Heart left ventricle (tissue), 16 donors: Measurements from ENCODE around the gene C6orf58. TPM values are rescaled to one million over a fixed set of nuclear protein-coding genes. Genes with fewer than 3 reads are reported as not detected.
A peak's percentile ranks its signal among the peaks of the same experiment; 100 is the strongest.
"Not testable (repeated sequence)": the region's sequence is repeated elsewhere in the genome, so short reads cannot be mapped to it uniquely, and the experiment has no call there.

Source experiments
- ATAC-seq, 4 donors: fragments of 200-7000 bp; cut with Tn5 transposase; one replicate each; pipeline ENCODE4 v1.9.1; 2020 to 2022; ENCODE audit warnings: moderate library complexity in 4 of 4, mild to moderate bottlenecking in 3 of 4, moderate number of reproducible peaks in 1 of 4
- DNase-seq, 5 donors: peaks; one replicate each; pipeline ENCODE4 v3.0.0-alpha.2; 2020
- H3K27ac ChIP-seq, 12 donors: fragments of 200-600 bp; sonication (generic) in 4 of 12; one replicate each; pipeline versions ENCODE4 v1.5.0 to v1.8.0; 2016 to 2022; ENCODE audit warnings: mild to moderate bottlenecking in 2 of 12
- H3K27me3 ChIP-seq, 9 donors: fragments of 200-600 bp; sonication (generic) in 2 of 9; one replicate each; pipeline versions ENCODE4 v1.5.1 to v1.8.0; 2016 to 2022; ENCODE audit warnings: mild to moderate bottlenecking in 3 of 9
- H3K36me3 ChIP-seq, 9 donors: fragments of 200-600 bp; sonication (generic) in 2 of 9; one replicate each; pipeline versions ENCODE4 v1.5.0 to v1.8.0; 2018 to 2022; ENCODE audit warnings: mild to moderate bottlenecking in 2 of 9
- H3K4me1 ChIP-seq, 12 donors: fragments of 200-600 bp; sonication (generic) in 4 of 12; one replicate each; pipeline versions ENCODE4 v1.5.0 to v1.8.0; 2016 to 2022; ENCODE audit warnings: mild to moderate bottlenecking in 3 of 12
- H3K4me3 ChIP-seq, 12 donors: fragments of 200-600 bp; sonication (generic) in 4 of 12; one replicate each; pipeline versions ENCODE4 v1.5.0 to v1.8.0; 2017 to 2022; ENCODE audit warnings: mild to moderate bottlenecking in 9 of 12, moderate library complexity in 4 of 12
- H3K9me3 ChIP-seq, 12 donors: fragments of 200-600 bp; sonication (generic) in 4 of 12; one replicate each; pipeline versions ENCODE4 v1.5.0 to v1.8.0; 2016 to 2022; ENCODE audit warnings: mild to moderate bottlenecking in 1 of 12
- POLR2A ChIP-seq, 2 donors: fragments of 450-650 bp; IDR thresholded peaks; one replicate each; pipeline ENCODE4 v1.6.1; 2017; ENCODE audit warnings: antibody characterized with exemption in 2 of 2, mild to moderate bottlenecking in 2 of 2, moderate library complexity in 2 of 2
- WGBS, 4 donors: extraction: QIAGEN DNeasy Blood & Tissue Kit in 2 of 4; methylation state at CpG; one replicate each; pipeline versions ENCODE4 v1.1.5 to v1.1.7; 2013 to 2018; 5-methylcytosine and 5-hydroxymethylcytosine counted together
- intact Hi-C, 10 donors: fragments of 100-400 bp; cut with DNase I; formaldehyde crosslinking; loops; one replicate each; pipeline versions ENCODE4 v1.11.1 to v1.14.2; 2022
- polyA plus RNA-seq, 2 donors: library from polyadenylated mRNA; stranded (reverse); fragments of 200-250 nt; gene quantifications; one replicate each; pipeline ENCODE4 v1.2.3, GENCODE V29; 2013
- total RNA-seq, 9 donors: library from RNA; depleted of rRNA in 2 of 9; stranded (reverse); fragments of >200 nt in 2 of 9; fragmentation: NEBNext Ultra II Directional in 3 of 9; extraction: Animal tissue kit (Norgen Biotek cat#: 25700) in 3 of 9; gene quantifications; one replicate each; pipeline versions ENCODE4 v1.1.0 to v1.2.4, GENCODE V29; 2016 to 2023
- TF ChIP-seq, protein P1 (sequence below), 12 donors: fragments of 200-600 bp; sonication (generic) in 4 of 12; IDR thresholded peaks; one replicate each; pipeline versions ENCODE4 v1.5.0 to v1.8.0; 2018 to 2022; ENCODE audit warnings: antibody characterized with exemption in 12 of 12, mild to moderate bottlenecking in 5 of 12
- donor health status: ischemic (EF 13 %, LVEDD 7.1; RV severe dilation, severe dysfunction).
- donor health status: healthy with polysubstance abuse.
- donor health status: DM: no; HTN: yes; CAD: no.
- donor health status: DM: no; HTN: no; CAD: no.
- donor health status: ischemic (EF 25% LVEDD 6.9; RV normal size, moderate dysfunction).
- donor health status: ischemic (EF 25% LVEDD 5.7; RV mildly dilated, moderate dysfunction).
- donor health status: healthy.
- donor health status: DM: yes; HTN: yes; CAD: no.
- donor health status: ischemic (EF 35%, LVEDD 5.7; RV mildly dilated, moderate dysfunction).
- donor health status: nonischemic (EF 11% LVEDD 7.7; RV severe dilation, severe dysfunction).
- donor health status: DM: yes; HTN: yes; CAD: no.
- donor health status: PGD.
- donor health status: ischemic (EF 29% LVEDD 5.4; RV normal size, mild dysfunction).
- donor health status: nonischemic (EF 23%, LVEDD 6.1; RV moderate dilation, normal function).

Gene C6orf58
- total and polyA plus RNA-seq, 11 donors = not detected

DNA sequence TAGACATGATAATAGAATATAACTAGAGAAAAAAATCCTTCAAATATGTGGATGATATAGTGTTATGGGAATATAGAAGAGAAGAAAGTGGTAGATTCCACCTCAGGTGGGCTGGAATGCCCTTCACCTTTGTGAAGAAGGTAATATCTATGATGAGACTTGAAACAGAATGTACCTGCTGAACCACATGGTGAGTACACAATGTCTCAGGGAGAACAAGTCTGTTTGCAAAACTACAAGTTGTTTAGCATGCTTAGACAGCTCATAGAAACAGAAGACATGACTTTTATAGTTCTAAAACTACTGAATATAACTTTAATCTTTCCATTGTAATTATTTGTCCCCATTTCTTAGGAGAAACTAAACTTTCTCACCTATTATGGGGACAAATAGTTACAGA lies 12.2 kb downstream of the C6orf58 start:
- H3K36me3 ChIP-seq = no peaks in the 10 kb centered on the region
- H3K4me1 ChIP-seq = no peaks in the 10 kb centered on the region
- H3K27me3 ChIP-seq = peaks cover 0 to 11% (median 0%) of the 10 kb centered on the region in 9 donors
- no peak for ATAC-seq
- no peak overlapping the region for H3K4me3 ChIP-seq
- intact Hi-C loops = no loop called here
- no peaks in the 10 kb centered on the region for H3K9me3 ChIP-seq
- TF ChIP-seq POLR2A (IDR thresholded peaks at IDR 0.05) = no peak
- TF ChIP-seq, protein P1, sequence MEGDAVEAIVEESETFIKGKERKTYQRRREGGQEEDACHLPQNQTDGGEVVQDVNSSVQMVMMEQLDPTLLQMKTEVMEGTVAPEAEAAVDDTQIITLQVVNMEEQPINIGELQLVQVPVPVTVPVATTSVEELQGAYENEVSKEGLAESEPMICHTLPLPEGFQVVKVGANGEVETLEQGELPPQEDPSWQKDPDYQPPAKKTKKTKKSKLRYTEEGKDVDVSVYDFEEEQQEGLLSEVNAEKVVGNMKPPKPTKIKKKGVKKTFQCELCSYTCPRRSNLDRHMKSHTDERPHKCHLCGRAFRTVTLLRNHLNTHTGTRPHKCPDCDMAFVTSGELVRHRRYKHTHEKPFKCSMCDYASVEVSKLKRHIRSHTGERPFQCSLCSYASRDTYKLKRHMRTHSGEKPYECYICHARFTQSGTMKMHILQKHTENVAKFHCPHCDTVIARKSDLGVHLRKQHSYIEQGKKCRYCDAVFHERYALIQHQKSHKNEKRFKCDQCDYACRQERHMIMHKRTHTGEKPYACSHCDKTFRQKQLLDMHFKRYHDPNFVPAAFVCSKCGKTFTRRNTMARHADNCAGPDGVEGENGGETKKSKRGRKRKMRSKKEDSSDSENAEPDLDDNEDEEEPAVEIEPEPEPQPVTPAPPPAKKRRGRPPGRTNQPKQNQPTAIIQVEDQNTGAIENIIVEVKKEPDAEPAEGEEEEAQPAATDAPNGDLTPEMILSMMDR (IDR thresholded peaks at IDR 0.05) = no peak
- DNase-seq = no peak
- H3K27ac ChIP-seq = no peak overlapping the region

DNA sequence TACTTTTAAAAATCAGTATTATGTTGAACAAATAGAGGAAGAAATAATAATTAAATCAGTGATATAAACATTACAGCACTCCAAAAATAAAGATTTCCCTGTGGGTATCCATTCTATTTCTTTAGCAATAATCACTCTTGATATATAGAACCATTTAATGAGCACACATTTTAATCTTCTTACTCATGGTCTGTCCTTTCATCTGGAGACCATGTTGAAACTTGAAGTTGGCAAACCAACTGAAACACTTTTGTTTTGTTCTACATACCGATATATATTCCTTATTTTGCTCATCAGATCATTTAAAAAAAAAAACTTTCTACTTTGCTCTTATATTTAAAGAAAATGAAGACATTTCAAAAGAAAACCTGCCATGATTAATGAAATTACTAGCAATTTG lies 13.4 kb downstream of the C6orf58 start:
- ATAC-seq = no peak
- TF ChIP-seq POLR2A (IDR thresholded peaks at IDR 0.05) = no peak
- TF ChIP-seq, protein P1 (IDR thresholded peaks at IDR 0.05) = no peak
- H3K36me3 ChIP-seq = no peaks in the 10 kb centered on the region
- H3K27me3 ChIP-seq = peaks cover 0 to 11% (median 0%) of the 10 kb centered on the region in 9 donors
- no peak for DNase-seq
- no peak overlapping the region for H3K4me3 ChIP-seq
- H3K4me1 ChIP-seq = no peaks in the 10 kb centered on the region
- 67 to 82% (median 75%) methylated on average over 1 of the region's 1 CpG for WGBS, 4 donors
- no peak overlapping the region for H3K27ac ChIP-seq
- H3K9me3 ChIP-seq = no peaks in the 10 kb centered on the region
- intact Hi-C loops = no loop called here

GRCh38 chr6:127592964-127593363 lies 16.0 kb downstream of the C6orf58 start:
- DNase-seq (no peak), ATAC-seq (no peak)
- no peak for TF ChIP-seq POLR2A (IDR thresholded peaks at IDR 0.05)
- TF ChIP-seq, protein P1 (IDR thresholded peaks at IDR 0.05) = no peak
- no peak overlapping the region for H3K4me3 ChIP-seq
- WGBS, 4 donors = 89 to 93% (median 90%) methylated on average over 7 of the region's 7 CpGs
- H3K36me3 ChIP-seq = no peaks in the 10 kb centered on the region
- intact Hi-C loops = no loop called here
- H3K27me3 ChIP-seq = peaks cover 0 to 11% (median 0%) of the 10 kb centered on the region in 9 donors
- H3K27ac ChIP-seq = no peak overlapping the region
- no peaks in the 10 kb centered on the region for H3K4me1 ChIP-seq
- H3K9me3 ChIP-seq = no peaks in the 10 kb centered on the region

DNA sequence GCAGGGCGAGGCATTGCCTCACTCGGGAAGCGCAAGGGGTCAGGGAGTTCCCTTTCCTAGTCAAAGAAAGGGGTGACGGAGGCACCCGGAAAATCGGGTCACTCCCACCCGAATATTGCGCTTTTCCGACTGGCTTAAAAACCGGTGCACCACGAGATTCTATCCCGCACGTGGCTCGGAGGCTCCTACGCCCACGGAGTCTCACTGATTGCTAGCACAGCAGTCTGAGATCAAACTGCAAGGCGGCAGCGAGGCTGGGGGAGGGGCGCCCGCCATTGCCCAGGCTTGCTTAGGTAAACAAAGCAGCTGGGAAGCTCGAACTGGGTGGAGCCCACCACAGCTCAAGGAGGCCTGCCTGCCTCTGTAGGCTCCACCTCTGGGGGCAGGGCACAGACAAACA lies 16.5 kb downstream of the C6orf58 start:
- ATAC-seq, H3K4me1 ChIP-seq, H3K27ac ChIP-seq, H3K36me3 ChIP-seq, intact Hi-C loops, DNase-seq, H3K4me3 ChIP-seq, H3K9me3 ChIP-seq: not testable (repeated sequence)
- WGBS, 4 donors = 74 to 93% (median 84%) methylated on average over 12 to 18 of the region's 21 CpGs
- peaks cover 0 to 11% (median 0%) of the 10 kb centered on the region in 9 donors for H3K27me3 ChIP-seq

DNA sequence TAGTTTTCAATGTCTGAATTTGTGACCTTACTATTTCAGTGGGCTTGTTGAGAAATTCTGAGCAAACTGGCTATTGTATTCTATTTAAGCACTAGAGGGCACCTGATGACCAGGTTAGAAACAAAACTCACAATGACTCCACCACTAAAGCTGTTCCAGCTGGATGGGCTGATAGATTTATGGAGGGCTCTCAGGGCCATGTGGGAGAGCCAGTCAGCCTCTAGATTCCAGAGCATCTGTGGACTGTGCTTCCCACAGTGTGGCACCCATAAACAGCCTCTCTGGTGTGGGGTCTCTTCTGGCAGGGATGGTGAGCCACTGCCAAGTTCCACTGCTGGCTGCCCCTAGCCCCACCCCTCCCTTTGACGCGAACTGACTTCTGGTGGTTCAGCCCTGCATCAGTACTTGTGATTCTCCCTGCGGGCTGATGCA lies 29.2 kb downstream of the C6orf58 start:
- Histone ChIP-seq H3K27me3 (no peaks in the 10 kb centered on the region), H3K27ac (no peak overlapping the region), H3K9me3 (peaks cover 0 to 18% (median 4%) of the 10 kb centered on the region in 12 donors), H3K4me3 (no peak overlapping the region), H3K36me3 (no peaks in the 10 kb centered on the region), H3K4me1 (no peaks in the 10 kb centered on the region)
- ATAC-seq = no peak
- intact Hi-C loops = no loop called here
- no peak for DNase-seq
- TF ChIP-seq, protein P1 (IDR thresholded peaks at IDR 0.05) = peak in 5 of 12 donors; percentile 5 to 20 (median 10)
- TF ChIP-seq POLR2A (IDR thresholded peaks at IDR 0.05) = no peak
- WGBS, 4 donors = 54 to 85% (median 65%) methylated on average over 2 to 3 of the region's 3 CpGs
